DND-41 (cell line): ENCODE data around the gene SAMM50.

Experiments
- ATAC-seq: fragments of 200-7000 bp; cut with Tn5 transposase; 3 replicates; pipeline ENCODE4 v1.9.1; 2021; ENCODE audit warnings: low read depth; ENCODE audit not compliant: insufficient read depth
- DNase-seq: peaks from one replicate; pipeline ENCODE4 v3.0.0-alpha.2; 2020
- H2AFZ ChIP-seq: 2 replicates; pipeline ENCODE4 v1.6.0; 2012; ENCODE audit warnings: low read depth, low read length
- H3K27ac ChIP-seq: 2 replicates; pipeline ENCODE4 v1.5.1; 2012; ENCODE audit warnings: low read length, inconsistent platforms
- H3K27me3 ChIP-seq: fragments of 200-600 bp; sonication (generic); 2 replicates; pipeline ENCODE4 v1.6.0; 2012; ENCODE audit warnings: low read length, mild to moderate bottlenecking, inconsistent platforms; ENCODE audit not compliant: insufficient read depth, poor library complexity
- H3K36me3 ChIP-seq: 2 replicates; pipeline ENCODE4 v1.5.1; 2012; ENCODE audit warnings: low read length, inconsistent platforms; ENCODE audit not compliant: insufficient read depth
- H3K4me1 ChIP-seq: 2 replicates; pipeline ENCODE4 v1.5.1; 2012; ENCODE audit warnings: mild to moderate bottlenecking, low read length; ENCODE audit not compliant: insufficient read depth
- H3K4me2 ChIP-seq: 2 replicates; pipeline ENCODE4 v1.6.0; 2012; ENCODE audit warnings: mild to moderate bottlenecking, moderate library complexity, low read length, inconsistent platforms; ENCODE audit not compliant: insufficient read depth
- H3K4me3 ChIP-seq, 2 experiments: fragments of 200-600 bp in 1 of 2; shearing (Covaris generic) in 1 of 2; 2 replicates each; pipeline ENCODE4 v1.5.1; 2012 to 2016; ENCODE audit warnings: inconsistent platforms in 2 of 2, low read length in 2 of 2, mild to moderate bottlenecking in 2 of 2, low read depth in 1 of 2, moderate library complexity in 1 of 2
- H3K79me2 ChIP-seq: 2 replicates; pipeline ENCODE4 v1.6.0; 2012; ENCODE audit warnings: low read length, inconsistent platforms; ENCODE audit not compliant: insufficient read depth
- H3K9ac ChIP-seq: 2 replicates; pipeline ENCODE4 v1.6.0; 2012; ENCODE audit warnings: low read depth, mild to moderate bottlenecking, inconsistent platforms, low read length, moderate library complexity
- H3K9me3 ChIP-seq: 2 replicates; pipeline ENCODE4 v1.5.1; 2012; ENCODE audit warnings: low read length, moderate library complexity, mild to moderate bottlenecking, inconsistent platforms; ENCODE audit not compliant: insufficient read depth, severe bottlenecking
- H4K20me1 ChIP-seq: 2 replicates; pipeline ENCODE4 v1.6.0; 2012; ENCODE audit warnings: low read length; ENCODE audit not compliant: insufficient read depth
- CTCF ChIP-seq: IDR thresholded peaks from 2 replicates; pipeline ENCODE4 v1.5.1; 2012; ENCODE audit warnings: borderline replicate concordance, low read length, moderate library complexity, mild to moderate bottlenecking; ENCODE audit not compliant: poor library complexity, severe bottlenecking; ENCODE audit errors: extremely low read depth
- EZH2 ChIP-seq: IDR thresholded peaks from 3 replicates; pipeline ENCODE4 v1.6.1; 2012; ENCODE audit warnings: borderline replicate concordance, low read depth, mild to moderate bottlenecking, moderate library complexity, low read length, inconsistent platforms; ENCODE audit not compliant: severe bottlenecking

The SAMM50 gene

DNA sequence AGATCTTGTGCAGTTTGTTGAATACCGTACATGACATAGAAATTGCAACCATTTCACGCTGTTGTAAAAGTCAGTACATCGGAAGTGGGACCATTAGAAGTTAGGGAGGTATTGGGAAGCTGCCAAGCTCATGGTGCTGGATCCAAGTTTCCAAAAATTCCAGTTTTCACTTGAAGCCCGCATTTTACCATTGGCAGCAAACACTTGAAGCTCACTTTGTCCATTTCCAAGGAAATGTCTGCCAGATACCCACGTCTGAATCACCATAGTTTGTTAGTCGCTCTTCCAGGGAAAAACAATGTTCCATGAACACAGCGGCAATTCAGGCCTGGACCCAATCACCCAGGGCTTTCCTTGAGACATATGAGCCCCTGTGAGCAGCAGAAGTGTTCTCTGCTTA is 46.3 kb downstream of the SAMM50 start:
- peaks cover 9% of the 10 kb centered on the region; the same call in 1 of the 2 replicates for H4K20me1 ChIP-seq
- no peaks in the 10 kb centered on the region for H3K4me1 ChIP-seq
- H3K9ac ChIP-seq: no peak overlapping the region
- no peak for DNase-seq
- no peaks in the 10 kb centered on the region for H3K79me2 ChIP-seq
- no peak for ATAC-seq
- no peak for TF ChIP-seq CTCF
- no peak for TF ChIP-seq EZH2
- H3K9me3 ChIP-seq: no peaks in the 10 kb centered on the region
- no peak overlapping the region for H3K27ac ChIP-seq
- H3K36me3 ChIP-seq: peaks cover 30% of the 10 kb centered on the region
- H3K4me2 ChIP-seq: no peak overlapping the region
- no peak overlapping the region for H3K4me3 ChIP-seq
- no peaks in the 10 kb centered on the region for H3K27me3 ChIP-seq
- no peak overlapping the region for H2AFZ ChIP-seq

- H3K4me1 ChIP-seq: no peaks in the 10 kb centered on the region
- no peak overlapping the region for H3K9ac ChIP-seq
- no peaks in the 10 kb centered on the region for H3K79me2 ChIP-seq
- TF ChIP-seq CTCF: no peak
- no peak for TF ChIP-seq EZH2
- H3K27me3 ChIP-seq: no peaks in the 10 kb centered on the region
- no peak overlapping the region for H3K4me3 ChIP-seq
- H3K36me3 ChIP-seq: peaks cover 22% of the 10 kb centered on the region
- no peak overlapping the region for H3K27ac ChIP-seq
- no peaks in the 10 kb centered on the region for H3K9me3 ChIP-seq
- H2AFZ ChIP-seq: no peak overlapping the region
- H4K20me1 ChIP-seq: 0 out of 2 replicates have a peak, but pooled peaks cover 6% of the 10 kb centered on the region
- no peak overlapping the region for H3K4me2 ChIP-seq
- no peak for DNase-seq
- no peak for ATAC-seq
Measured at GRCh38 chr22:44002324-44002723, 47.1 kb downstream of the SAMM50 start.

DNA sequence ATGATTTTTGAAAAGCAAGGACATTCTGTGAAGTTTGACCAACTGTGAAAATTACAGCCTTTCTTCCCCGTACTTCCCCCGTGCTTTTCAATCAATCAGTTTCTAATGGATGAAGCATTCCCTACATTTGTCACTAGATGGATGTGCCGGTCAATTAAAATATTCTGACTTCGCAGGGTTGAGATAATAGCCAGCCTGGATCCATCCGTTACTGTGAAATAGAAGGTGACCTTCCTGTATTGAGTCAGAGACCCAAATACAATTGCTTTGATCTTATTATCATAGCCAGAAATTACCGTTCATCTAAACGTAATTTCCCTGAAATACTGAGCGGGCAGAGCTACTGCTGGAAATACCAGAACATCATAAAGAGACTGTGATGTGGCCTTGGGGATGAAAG is 47.8 kb downstream of the SAMM50 start:
- no peak overlapping the region for H3K4me2 ChIP-seq
- TF ChIP-seq EZH2: no peak
- no peak for TF ChIP-seq CTCF

More for the DNA sequence above, 47.8 kb downstream of the SAMM50 start:
- Histone ChIP-seq H3K4me1 (no peaks in the 10 kb centered on the region), H3K9ac (no peak overlapping the region), H2AFZ (no peak overlapping the region), H3K79me2 (no peaks in the 10 kb centered on the region), H3K9me3 (no peaks in the 10 kb centered on the region), H3K4me3 (no peak overlapping the region), H4K20me1 (0 out of 2 replicates have a peak, but pooled peaks cover 6% of the 10 kb centered on the region), H3K27ac (no peak overlapping the region), H3K36me3 (peaks cover 16% of the 10 kb centered on the region), H3K27me3 (no peaks in the 10 kb centered on the region)
- ATAC-seq (no peak), DNase-seq (no peak)
